Suprapubic skin (tissue), 4 donors: ENCODE data around the gene GFM1. TPM values are rescaled to one million over a fixed set of nuclear protein-coding genes. Genes with fewer than 3 reads are reported as not detected.

Experiments used
- DNase-seq, 2 donors: peaks; one replicate each; pipeline ENCODE4 v3.0.0-alpha.2; 2019; ENCODE audit warnings: low spot score in 2 of 2
- H3K27ac ChIP-seq: fragments of 200-600 bp; sonication (generic); one replicate; pipeline ENCODE4 v1.5.1; 2019
- H3K27me3 ChIP-seq: fragments of 200-600 bp; sonication (generic); one replicate; pipeline ENCODE4 v1.5.1; 2019
- H3K36me3 ChIP-seq: fragments of 200-600 bp; sonication (generic); one replicate; pipeline ENCODE4 v1.5.1; 2019
- H3K4me1 ChIP-seq: fragments of 200-600 bp; sonication (generic); one replicate; pipeline ENCODE4 v1.5.1; 2019
- H3K4me3 ChIP-seq: fragments of 200-600 bp; sonication (generic); one replicate; pipeline ENCODE4 v1.5.1; 2019; ENCODE audit warnings: mild to moderate bottlenecking
- H3K9me3 ChIP-seq: fragments of 200-600 bp; sonication (generic); one replicate; pipeline ENCODE4 v1.5.1; 2019
- EP300 ChIP-seq: sonication (generic); formaldehyde crosslinking; IDR thresholded peaks from one replicate; pipeline ENCODE4 v1.6.1; 2017; ENCODE audit warnings: antibody characterized with exemption
- POLR2A ChIP-seq, 2 donors: fragments of 450-650 bp; IDR thresholded peaks; one replicate each; pipeline ENCODE4 v1.6.1; 2017; ENCODE audit warnings: antibody characterized with exemption in 2 of 2, mild to moderate bottlenecking in 2 of 2, moderate library complexity in 2 of 2
- POLR2AphosphoS5 ChIP-seq, 3 donors: sonication (generic); formaldehyde crosslinking; IDR thresholded peaks; one replicate each; pipeline ENCODE4 v1.6.1; 2017; ENCODE audit warnings: antibody characterized with exemption in 3 of 3
- WGBS: methylation state at CpG from one replicate; pipeline ENCODE4 v1.1.5; 2018; 5-methylcytosine and 5-hydroxymethylcytosine counted together
- total RNA-seq, 4 donors: library from RNA; depleted of rRNA; stranded (reverse); fragments of >200 nt; gene quantifications; one replicate each; pipeline ENCODE4 v1.1.0, GENCODE V29; 2016
- TF ChIP-seq, protein P1 (sequence below), 2 donors: fragments of 200-600 bp in 1 of 2; fragments of 450-650 bp in 1 of 2; sonication (generic) in 1 of 2; IDR thresholded peaks; one replicate each; pipeline ENCODE4 v1.5.1; 2016 to 2019; ENCODE audit warnings: antibody characterized with exemption in 2 of 2, mild to moderate bottlenecking in 1 of 2, moderate library complexity in 1 of 2

Gene GFM1
- total RNA-seq, 4 donors from 2014 or later, result 33.5 to 47.6 (median 41.3) TPM

DNA sequence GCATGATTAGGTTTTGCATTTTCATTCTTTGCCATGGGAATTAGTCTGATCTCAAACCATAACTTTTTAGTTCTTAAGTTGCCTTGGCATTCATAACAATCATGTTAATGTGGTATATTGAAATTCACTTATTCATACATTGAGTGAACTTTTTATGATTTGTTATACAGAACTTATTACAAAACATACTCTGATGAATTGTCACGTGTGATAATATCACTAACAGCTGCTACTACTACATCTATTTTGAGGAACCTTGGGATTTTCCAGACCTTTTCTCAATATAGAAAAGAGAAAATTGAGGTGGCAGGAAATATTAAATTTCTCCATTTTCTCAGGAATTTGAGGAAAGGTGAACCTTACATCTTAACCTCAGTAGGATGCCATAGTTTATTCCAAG, 18.9 kb downstream of the GFM1 start:
- Histone ChIP-seq H3K27ac (no peak overlapping the region), H3K9me3 (no peaks in the 10 kb centered on the region), H3K36me3 (peaks cover 82% of the 10 kb centered on the region), H3K4me3 (no peak overlapping the region), H3K4me1 (no peaks in the 10 kb centered on the region), H3K27me3 (no peaks in the 10 kb centered on the region)
- no peak for TF ChIP-seq EP300
- TF ChIP-seq POLR2AphosphoS5 (IDR thresholded peaks at IDR 0.05), result no peak
- TF ChIP-seq POLR2A (IDR thresholded peaks at IDR 0.05), result no peak
- TF ChIP-seq, protein P1, sequence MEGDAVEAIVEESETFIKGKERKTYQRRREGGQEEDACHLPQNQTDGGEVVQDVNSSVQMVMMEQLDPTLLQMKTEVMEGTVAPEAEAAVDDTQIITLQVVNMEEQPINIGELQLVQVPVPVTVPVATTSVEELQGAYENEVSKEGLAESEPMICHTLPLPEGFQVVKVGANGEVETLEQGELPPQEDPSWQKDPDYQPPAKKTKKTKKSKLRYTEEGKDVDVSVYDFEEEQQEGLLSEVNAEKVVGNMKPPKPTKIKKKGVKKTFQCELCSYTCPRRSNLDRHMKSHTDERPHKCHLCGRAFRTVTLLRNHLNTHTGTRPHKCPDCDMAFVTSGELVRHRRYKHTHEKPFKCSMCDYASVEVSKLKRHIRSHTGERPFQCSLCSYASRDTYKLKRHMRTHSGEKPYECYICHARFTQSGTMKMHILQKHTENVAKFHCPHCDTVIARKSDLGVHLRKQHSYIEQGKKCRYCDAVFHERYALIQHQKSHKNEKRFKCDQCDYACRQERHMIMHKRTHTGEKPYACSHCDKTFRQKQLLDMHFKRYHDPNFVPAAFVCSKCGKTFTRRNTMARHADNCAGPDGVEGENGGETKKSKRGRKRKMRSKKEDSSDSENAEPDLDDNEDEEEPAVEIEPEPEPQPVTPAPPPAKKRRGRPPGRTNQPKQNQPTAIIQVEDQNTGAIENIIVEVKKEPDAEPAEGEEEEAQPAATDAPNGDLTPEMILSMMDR (IDR thresholded peaks at IDR 0.05), result no peak
- 83% methylated on average over 1 of the region's 1 CpG for WGBS
- DNase-seq, result no peak

DNA sequence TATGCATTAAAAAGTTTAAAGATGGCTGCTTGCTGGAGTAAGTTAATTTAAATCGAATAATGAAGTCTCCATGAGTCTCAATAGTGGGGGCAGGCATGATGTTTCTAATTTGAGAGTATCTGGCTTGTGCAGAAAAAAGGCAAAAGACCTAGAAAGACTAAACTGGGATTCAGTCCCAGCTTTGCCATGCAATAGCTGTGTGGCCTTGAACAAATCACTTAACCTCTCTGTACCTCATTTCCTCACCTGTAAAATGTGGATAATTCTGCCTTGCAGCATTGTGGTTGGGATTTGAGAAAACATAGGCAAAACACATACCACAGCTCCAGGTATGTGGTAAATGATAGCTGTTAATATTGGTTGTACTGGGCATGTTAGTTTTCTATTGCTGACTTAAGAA, 19.5 kb downstream of the GFM1 start:
- WGBS, result 97% methylated on average over 1 of the region's 1 CpG

DNA sequence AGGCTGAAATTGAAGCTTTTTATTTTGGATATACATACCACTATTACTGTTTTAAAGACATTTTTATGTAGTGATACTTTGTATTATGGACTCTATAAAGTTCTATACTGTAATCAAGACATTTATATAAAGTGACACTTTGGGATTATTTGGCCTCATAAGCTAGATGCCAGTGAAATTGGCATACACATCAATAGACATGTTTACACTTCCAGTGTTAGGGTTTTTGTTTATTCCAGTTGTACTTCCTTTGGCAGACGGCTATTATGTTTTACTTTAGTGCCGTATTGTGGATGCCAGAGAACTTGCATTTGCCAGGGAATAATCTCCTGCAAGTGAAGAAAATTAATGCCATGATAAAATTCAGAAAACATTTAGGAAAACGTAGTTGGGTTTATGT, 22.1 kb downstream of the GFM1 start:
- Histone ChIP-seq H3K27me3 (no peaks in the 10 kb centered on the region), H3K27ac (no peak overlapping the region), H3K9me3 (no peaks in the 10 kb centered on the region), H3K4me1 (peaks cover 3% of the 10 kb centered on the region), H3K36me3 (peaks cover 68% of the 10 kb centered on the region), H3K4me3 (no peak overlapping the region)
- no peak for DNase-seq
- 78% methylated on average over 3 of the region's 3 CpGs for WGBS
- TF ChIP-seq POLR2A (IDR thresholded peaks at IDR 0.05) (no peak), POLR2AphosphoS5 (IDR thresholded peaks at IDR 0.05) (no peak), EP300 (no peak)
- TF ChIP-seq, protein P1 (IDR thresholded peaks at IDR 0.05), result no peak

More for the DNA sequence above, 19.5 kb downstream of the GFM1 start:
- no peak for TF ChIP-seq POLR2AphosphoS5 (IDR thresholded peaks at IDR 0.05)
- TF ChIP-seq, protein P1 (IDR thresholded peaks at IDR 0.05), result no peak
- TF ChIP-seq POLR2A (IDR thresholded peaks at IDR 0.05), result no peak
- no peak for TF ChIP-seq EP300
- H3K9me3 ChIP-seq, result no peaks in the 10 kb centered on the region
- no peak for DNase-seq
- no peaks in the 10 kb centered on the region for H3K27me3 ChIP-seq
- no peak overlapping the region for H3K4me3 ChIP-seq
- peaks cover 3% of the 10 kb centered on the region for H3K4me1 ChIP-seq
- peaks cover 87% of the 10 kb centered on the region for H3K36me3 ChIP-seq
- no peak overlapping the region for H3K27ac ChIP-seq

DNA sequence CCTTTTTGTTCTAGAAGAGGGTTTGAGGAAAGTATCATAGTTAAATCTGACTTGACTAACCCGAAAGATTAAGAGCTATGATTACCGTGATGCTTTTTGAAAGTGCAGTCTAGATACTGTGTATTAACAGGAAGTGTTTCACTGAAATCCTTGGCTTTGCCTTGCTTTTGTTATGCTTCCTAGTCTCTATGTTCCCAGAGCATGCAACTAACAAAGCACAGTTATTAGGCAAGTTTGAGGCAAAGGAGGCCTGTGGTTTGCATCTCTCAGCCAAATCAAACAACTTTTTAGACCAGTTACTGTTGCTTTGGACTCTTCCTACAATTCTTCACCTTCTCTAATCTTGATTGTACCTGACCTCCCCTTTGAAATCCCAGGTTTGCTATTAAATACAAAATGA, 24.2 kb downstream of the GFM1 start:
- Histone ChIP-seq H3K27ac (no peak overlapping the region), H3K36me3 (peaks cover 51% of the 10 kb centered on the region), H3K4me3 (no peak overlapping the region), H3K4me1 (peaks cover 15% of the 10 kb centered on the region), H3K27me3 (no peaks in the 10 kb centered on the region), H3K9me3 (no peaks in the 10 kb centered on the region)
- 90% methylated on average over 2 of the region's 2 CpGs for WGBS
- TF ChIP-seq POLR2AphosphoS5 (IDR thresholded peaks at IDR 0.05), result no peak
- TF ChIP-seq EP300, result no peak
- no peak for TF ChIP-seq POLR2A (IDR thresholded peaks at IDR 0.05)
- DNase-seq, result no peak

DNA sequence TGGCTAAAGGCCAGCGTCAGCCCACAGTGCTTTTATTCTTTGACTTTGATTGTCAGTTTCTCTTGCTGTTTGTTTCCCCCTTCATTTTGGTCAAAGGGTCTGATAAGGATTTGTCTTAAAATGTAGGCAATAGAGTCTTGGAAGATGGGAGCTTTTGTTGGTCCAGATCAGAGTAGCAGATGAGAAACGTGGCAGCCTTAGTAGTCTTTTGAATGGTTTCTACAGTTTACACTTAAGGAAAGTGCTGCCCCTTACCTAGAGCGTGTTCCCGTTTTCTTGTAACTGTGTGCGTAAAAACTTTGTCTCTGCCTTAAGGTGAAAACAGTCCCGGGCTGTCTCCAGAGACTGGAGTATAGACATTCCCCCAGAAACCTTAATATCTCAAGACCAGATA, 27.5 kb downstream of the GFM1 start:
- Histone ChIP-seq H3K9me3 (no peaks in the 10 kb centered on the region), H3K4me3 (peak overlapping the region; percentile 63), H3K4me1 (peaks cover 15% of the 10 kb centered on the region), H3K36me3 (peaks cover 24% of the 10 kb centered on the region), H3K27ac (peak overlapping the region; percentile 82), H3K27me3 (no peaks in the 10 kb centered on the region)
- TF ChIP-seq POLR2AphosphoS5 (IDR thresholded peaks at IDR 0.05), result no peak
- TF ChIP-seq POLR2A (IDR thresholded peaks at IDR 0.05), result no peak
- no peak for TF ChIP-seq EP300
- TF ChIP-seq, protein P1 (IDR thresholded peaks at IDR 0.05), result no peak
- WGBS, result 13% methylated on average over 6 of the region's 6 CpGs
- DNase-seq, result no peak
